Upper lobe of left lung (tissue), 4 donors: Measurements from ENCODE around the gene TCEAL6.
"Not testable (repeated sequence)": the region's sequence is repeated elsewhere in the genome, so short reads cannot be mapped to it uniquely, and the experiment has no call there.

Experiments
- CTCF ChIP-seq, 6 experiments: fragments of 450-650 bp in 4 of 6; fragments of 200-600 bp in 2 of 6; sonication (generic) in 2 of 6; IDR thresholded peaks; one replicate each; pipeline ENCODE4 v1.5.1; 2016 to 2019; ENCODE audit warnings: antibody characterized with exemption in 6 of 6
- EP300 ChIP-seq, 4 donors: sonication (generic); formaldehyde crosslinking; IDR thresholded peaks; one replicate each; pipeline ENCODE4 v1.5.1; 2017; ENCODE audit warnings: antibody characterized with exemption in 4 of 4, control low read depth in 2 of 4
- POLR2A ChIP-seq, 4 donors: fragments of 450-650 bp; IDR thresholded peaks; one replicate each; pipeline ENCODE4 v1.5.1; 2016 to 2017; ENCODE audit warnings: antibody characterized with exemption in 4 of 4, mild to moderate bottlenecking in 2 of 4

GRCh38 chrX:102141631-102142030 is 650 bp downstream of the TCEAL6 start:
- not testable (repeated sequence) for TF ChIP-seq EP300, CTCF, POLR2A (IDR thresholded peaks at IDR 0.05)
